DND-41 (cell line): ENCODE data around the gene NEBL.

Experiments
- ATAC-seq: fragments of 200-7000 bp; cut with Tn5 transposase; 3 replicates; pipeline ENCODE4 v1.9.1; 2021; ENCODE audit warnings: low read depth; ENCODE audit not compliant: insufficient read depth
- DNase-seq: peaks from one replicate; pipeline ENCODE4 v3.0.0-alpha.2; 2020
- H2AFZ ChIP-seq: 2 replicates; pipeline ENCODE4 v1.6.0; 2012; ENCODE audit warnings: low read depth, low read length
- H3K27ac ChIP-seq: 2 replicates; pipeline ENCODE4 v1.5.1; 2012; ENCODE audit warnings: low read length, inconsistent platforms
- H3K27me3 ChIP-seq: fragments of 200-600 bp; sonication (generic); 2 replicates; pipeline ENCODE4 v1.6.0; 2012; ENCODE audit warnings: low read length, mild to moderate bottlenecking, inconsistent platforms; ENCODE audit not compliant: insufficient read depth, poor library complexity
- H3K36me3 ChIP-seq: 2 replicates; pipeline ENCODE4 v1.5.1; 2012; ENCODE audit warnings: low read length, inconsistent platforms; ENCODE audit not compliant: insufficient read depth
- H3K4me1 ChIP-seq: 2 replicates; pipeline ENCODE4 v1.5.1; 2012; ENCODE audit warnings: mild to moderate bottlenecking, low read length; ENCODE audit not compliant: insufficient read depth
- H3K4me2 ChIP-seq: 2 replicates; pipeline ENCODE4 v1.6.0; 2012; ENCODE audit warnings: mild to moderate bottlenecking, moderate library complexity, low read length, inconsistent platforms; ENCODE audit not compliant: insufficient read depth
- H3K4me3 ChIP-seq, 2 experiments: fragments of 200-600 bp in 1 of 2; shearing (Covaris generic) in 1 of 2; 2 replicates each; pipeline ENCODE4 v1.5.1; 2012 to 2016; ENCODE audit warnings: inconsistent platforms in 2 of 2, low read length in 2 of 2, mild to moderate bottlenecking in 2 of 2, low read depth in 1 of 2, moderate library complexity in 1 of 2
- H3K79me2 ChIP-seq: 2 replicates; pipeline ENCODE4 v1.6.0; 2012; ENCODE audit warnings: low read length, inconsistent platforms; ENCODE audit not compliant: insufficient read depth
- H3K9ac ChIP-seq: 2 replicates; pipeline ENCODE4 v1.6.0; 2012; ENCODE audit warnings: low read depth, mild to moderate bottlenecking, inconsistent platforms, low read length, moderate library complexity
- H3K9me3 ChIP-seq: 2 replicates; pipeline ENCODE4 v1.5.1; 2012; ENCODE audit warnings: low read length, moderate library complexity, mild to moderate bottlenecking, inconsistent platforms; ENCODE audit not compliant: insufficient read depth, severe bottlenecking
- H4K20me1 ChIP-seq: 2 replicates; pipeline ENCODE4 v1.6.0; 2012; ENCODE audit warnings: low read length; ENCODE audit not compliant: insufficient read depth
- CTCF ChIP-seq: IDR thresholded peaks from 2 replicates; pipeline ENCODE4 v1.5.1; 2012; ENCODE audit warnings: borderline replicate concordance, low read length, moderate library complexity, mild to moderate bottlenecking; ENCODE audit not compliant: poor library complexity, severe bottlenecking; ENCODE audit errors: extremely low read depth
- EZH2 ChIP-seq: IDR thresholded peaks from 3 replicates; pipeline ENCODE4 v1.6.1; 2012; ENCODE audit warnings: borderline replicate concordance, low read depth, mild to moderate bottlenecking, moderate library complexity, low read length, inconsistent platforms; ENCODE audit not compliant: severe bottlenecking

The NEBL gene

GRCh38 chr10:20745556-20746375 is 151.3 kb downstream of the NEBL start:
- no peaks in the 10 kb centered on the region for H3K27me3 ChIP-seq
- no peaks in the 10 kb centered on the region for H3K9me3 ChIP-seq
- no peak overlapping the region for H3K4me2 ChIP-seq
- no peaks in the 10 kb centered on the region for H3K36me3 ChIP-seq
- no peaks in the 10 kb centered on the region for H3K4me1 ChIP-seq
- no peak overlapping the region for H3K9ac ChIP-seq
- H3K4me3 ChIP-seq: no peak overlapping the region
- H2AFZ ChIP-seq: no peak overlapping the region
- no peak for TF ChIP-seq CTCF
- TF ChIP-seq EZH2: no peak
- H3K27ac ChIP-seq: no peak overlapping the region
- ATAC-seq (no peak), DNase-seq (no peak)
- H4K20me1 ChIP-seq: no peaks in the 10 kb centered on the region
- no peaks in the 10 kb centered on the region for H3K79me2 ChIP-seq

GRCh38 chr10:20744821-20745220 is 152.3 kb downstream of the NEBL start:
- DNase-seq (no peak), ATAC-seq (no peak)
- Histone ChIP-seq H3K36me3 (no peaks in the 10 kb centered on the region), H3K4me3 (no peak overlapping the region), H3K4me2 (no peak overlapping the region), H3K27ac (no peak overlapping the region), H3K4me1 (no peaks in the 10 kb centered on the region), H2AFZ (no peak overlapping the region), H3K9ac (no peak overlapping the region), H3K27me3 (no peaks in the 10 kb centered on the region), H3K9me3 (no peaks in the 10 kb centered on the region), H3K79me2 (no peaks in the 10 kb centered on the region), H4K20me1 (no peaks in the 10 kb centered on the region)
- TF ChIP-seq EZH2: no peak
- no peak for TF ChIP-seq CTCF

DNA sequence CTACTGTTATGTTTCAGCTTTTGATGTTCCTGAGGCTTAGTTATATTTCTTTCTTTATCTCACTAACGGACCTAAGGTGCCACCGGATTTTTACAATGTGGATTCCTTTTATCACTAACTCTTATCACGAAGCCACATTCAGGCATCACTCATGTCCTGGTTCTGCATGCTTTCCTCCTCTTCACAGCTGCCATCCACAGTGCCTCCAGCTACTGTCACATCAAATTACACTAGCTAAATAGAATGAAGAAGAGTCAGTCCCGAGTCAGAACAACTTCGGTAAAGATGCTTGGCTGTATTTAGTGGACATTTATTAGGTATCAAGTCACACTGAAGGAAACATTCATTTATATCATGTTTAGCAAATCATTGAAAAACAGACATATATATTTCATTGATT is 153.2 kb downstream of the NEBL start:
- H3K4me1 ChIP-seq: no peaks in the 10 kb centered on the region
- TF ChIP-seq EZH2 (no peak), CTCF (no peak)
- DNase-seq (no peak), ATAC-seq (no peak)
- no peaks in the 10 kb centered on the region for H3K27me3 ChIP-seq
- H3K79me2 ChIP-seq: no peaks in the 10 kb centered on the region
- no peak overlapping the region for H3K4me2 ChIP-seq
- no peaks in the 10 kb centered on the region for H3K9me3 ChIP-seq
- no peaks in the 10 kb centered on the region for H3K36me3 ChIP-seq
- H3K27ac ChIP-seq: no peak overlapping the region
- H3K4me3 ChIP-seq: no peak overlapping the region
- H2AFZ ChIP-seq: no peak overlapping the region
- no peak overlapping the region for H3K9ac ChIP-seq
- H4K20me1 ChIP-seq: no peaks in the 10 kb centered on the region
